HG03571 (cell line): ENCODE data around the gene MICB.
"Not testable (repeated sequence)": the region's sequence is repeated elsewhere in the genome, so short reads cannot be mapped to it uniquely, and the experiment has no call there.

Experiments
- ATAC-seq: cut with Tn5 transposase; IDR thresholded peaks from one replicate; pipeline ENCODE4 v1.9.1; 2021; ENCODE audit not compliant: unreplicated experiment

The MICB gene

GRCh38 chr6:31473780-31474761, 23.9 kb upstream of the MICB start:
- ATAC-seq, result no peak

- ATAC-seq, result no peak
Observed at GRCh38 chr6:31474871-31475286, 23.1 kb upstream of the MICB start.

- no peak for ATAC-seq
Observed at GRCh38 chr6:31476515-31477139, 21.3 kb upstream of the MICB start.

DNA sequence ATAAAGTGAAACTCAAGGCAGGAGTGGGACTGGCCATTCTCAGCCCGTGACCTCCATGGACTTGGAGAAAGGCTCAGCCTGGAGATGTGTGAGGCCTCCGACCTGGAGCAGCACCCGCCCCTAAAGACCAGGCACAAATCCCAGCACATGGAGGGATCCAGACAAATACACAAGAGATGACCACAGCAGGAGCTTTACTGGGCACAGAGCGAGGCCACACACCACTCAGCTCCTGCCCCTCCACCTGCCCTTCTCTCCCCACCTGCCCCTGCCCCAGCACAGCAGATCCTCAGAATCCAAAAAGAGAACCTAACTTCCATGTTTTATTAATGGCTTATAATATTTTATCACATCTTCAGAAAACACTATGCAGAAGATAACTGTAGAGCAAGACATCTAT, 20.4 kb upstream of the MICB start:
- no peak for ATAC-seq

GRCh38 chr6:31478186-31478950, 19.6 kb upstream of the MICB start:
- ATAC-seq, result no peak

GRCh38 chr6:31479151-31479932, 18.6 kb upstream of the MICB start:
- ATAC-seq, result no peak

GRCh38 chr6:31479933-31480535, 17.9 kb upstream of the MICB start:
- ATAC-seq, result no peak

GRCh38 chr6:31480574-31480973, 17.4 kb upstream of the MICB start:
- no peak for ATAC-seq

DNA sequence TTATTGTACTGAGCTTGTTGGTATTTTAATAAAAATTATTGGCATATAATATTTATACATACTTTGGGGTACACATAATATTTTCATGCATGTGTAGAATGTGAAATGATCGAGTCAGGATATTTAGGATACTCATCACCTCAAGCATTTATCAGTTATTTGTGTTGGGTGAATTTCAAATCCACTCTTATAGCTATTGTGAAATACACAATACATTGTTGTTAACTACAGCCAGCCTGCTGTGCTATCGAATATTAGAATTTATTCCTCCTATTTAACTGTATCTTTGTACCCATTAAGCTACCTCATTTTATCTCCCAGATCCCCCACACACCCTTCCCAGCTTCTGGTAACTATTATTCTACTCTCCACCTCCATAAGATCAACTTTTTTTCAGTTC, 14.6 kb upstream of the MICB start:
- ATAC-seq, result no peak

GRCh38 chr6:31485055-31485454, 12.9 kb upstream of the MICB start:
- ATAC-seq, result no peak

DNA sequence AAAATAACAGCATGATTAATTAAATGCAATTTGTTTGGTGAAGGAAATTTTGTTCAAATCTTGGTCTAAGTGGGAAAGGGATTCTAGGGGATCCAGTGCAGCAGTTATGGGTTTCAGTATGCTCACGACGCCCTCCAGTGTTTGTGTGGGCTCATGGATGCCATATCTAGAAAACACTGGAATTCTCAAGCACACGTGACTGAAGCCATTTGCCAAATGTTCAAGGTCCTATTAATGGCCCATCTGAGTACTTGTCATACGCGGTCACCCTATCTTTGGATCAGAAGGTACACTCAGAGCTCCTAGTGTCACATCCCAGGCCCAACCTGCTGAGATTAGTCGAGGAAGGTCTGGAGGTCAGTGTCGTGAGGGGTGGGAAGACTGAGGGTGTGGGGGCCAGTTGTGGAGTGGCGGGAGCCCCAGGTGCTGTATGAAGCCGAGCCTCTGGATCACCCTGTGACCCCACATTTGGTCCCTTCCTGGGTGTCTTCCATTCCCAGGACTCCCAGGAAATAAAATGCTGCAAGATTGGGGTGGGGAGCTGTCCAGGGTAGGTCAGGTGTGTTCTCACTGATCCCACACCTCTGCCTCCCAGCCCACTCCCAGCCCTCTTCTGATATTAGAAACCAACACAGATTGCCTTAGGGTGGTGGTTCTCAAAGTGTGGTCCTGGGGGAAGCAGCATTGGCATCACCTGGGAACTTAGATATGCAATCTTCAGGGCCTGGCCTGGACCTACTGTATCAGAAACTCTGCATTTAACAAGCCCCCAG, 11.7 kb upstream of the MICB start:
- ATAC-seq, result not testable (repeated sequence)

DNA sequence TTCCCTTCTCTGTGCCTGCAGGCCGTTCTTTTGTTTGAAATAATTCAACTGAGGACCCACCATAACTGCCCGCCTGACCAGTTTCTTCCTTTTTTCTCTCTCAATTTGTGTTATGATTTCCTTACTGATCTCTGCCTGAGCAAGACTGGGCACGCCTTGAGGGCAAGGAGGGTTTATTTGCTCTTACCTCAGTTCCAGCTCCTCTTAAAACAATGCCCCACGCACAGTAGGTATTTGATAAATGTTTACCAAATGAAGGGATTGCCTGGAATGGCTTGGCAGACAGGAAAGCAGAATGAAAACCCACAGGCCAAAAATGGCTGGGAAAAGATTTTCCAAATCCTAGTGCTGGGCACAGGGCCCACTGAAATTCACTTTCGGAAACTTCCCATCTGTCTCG, 10.3 kb upstream of the MICB start:
- not testable (repeated sequence) for ATAC-seq

DNA sequence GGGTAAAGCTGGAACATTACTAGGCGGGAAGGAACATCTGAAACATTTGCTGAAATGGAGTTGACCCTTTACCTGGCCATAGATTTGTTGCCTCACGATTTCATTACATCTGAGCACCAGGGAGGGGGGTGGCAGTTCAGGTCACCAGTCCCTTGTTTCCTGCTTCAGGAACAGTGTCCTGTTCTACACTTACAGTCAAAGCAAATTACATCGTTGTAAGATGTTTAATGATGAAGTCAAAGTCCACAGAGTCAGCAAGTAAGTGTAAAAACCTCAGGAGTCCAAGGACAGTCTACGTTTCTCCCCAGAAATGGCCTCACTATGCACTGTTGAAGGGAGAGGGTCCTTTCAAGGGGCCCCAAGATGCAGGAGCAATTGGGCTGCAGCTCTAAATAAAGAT, 8.9 kb upstream of the MICB start:
- no peak for ATAC-seq

- ATAC-seq, result no peak
Observed at GRCh38 chr6:31490115-31490873, 7.7 kb upstream of the MICB start.

GRCh38 chr6:31493550-31493874, 4.4 kb upstream of the MICB start:
- not testable (repeated sequence) for ATAC-seq

- ATAC-seq, result no peak
Observed at GRCh38 chr6:31493875-31494694, 3.9 kb upstream of the MICB start.

GRCh38 chr6:31495580-31495979, 2.4 kb upstream of the MICB start:
- ATAC-seq, result no peak

GRCh38 chr6:31496826-31497225, 1.1 kb upstream of the MICB start:
- ATAC-seq, result not testable (repeated sequence)
